Endothelial cell of umbilical vein (primary cell): ENCODE results near the gene ZC3H18. TPM values are rescaled to one million over a fixed set of nuclear protein-coding genes. Genes with fewer than 3 reads are reported as not detected.

Experiments
- BruUV-seq: library from RNA; stranded (reverse); fragments of 400-500 nt; replicated peaks from 2 replicates; lab custom pipeline; 2021; lab: Mats Ljungman, UMichigan
- CTCF ChIA-PET: fragments of 300-600, 350-600 bp; sonication (Branson Sonifier 250); formaldehyde crosslinking; loops from one replicate; lab custom pipeline; 2021; ENCODE audit warnings: antibody characterized with exemption, inconsistent platforms; lab: Charles Lee
- POLR2A ChIA-PET: fragments of 300-600, 350-600 bp; sonication (Branson Sonifier 250); formaldehyde crosslinking; loops from one replicate; lab custom pipeline; 2021; ENCODE audit warnings: antibody characterized with exemption, inconsistent platforms; lab: Charles Lee
- DNase-seq: peaks from one replicate; pipeline ENCODE4 v3.0.0-alpha.2; 2011; ENCODE audit warnings: low read depth, low spot score
- FAIRE-seq: peaks from 2 replicates; lab custom pipeline; 2011; peaks lifted over from hg19 to GRCh38; lab: Jason Lieb, UNC
- H2AFZ ChIP-seq: 2 replicates; pipeline ENCODE4 v1.6.0; 2012; ENCODE audit warnings: low read depth, low read length, control low read depth, inconsistent platforms
- H3K27ac ChIP-seq: 2 replicates; pipeline ENCODE4 v1.5.1; 2011; ENCODE audit warnings: low read depth, mild to moderate bottlenecking, control low read depth, low read length, moderate library complexity; ENCODE audit not compliant: insufficient read depth
- H3K27me3 ChIP-seq, 2 experiments: 2 replicates each; pipeline versions ENCODE4 v1.6.0 to v1.6.1; 2011; ENCODE audit warnings: low read length in 2 of 2, mixed read lengths in 1 of 2; ENCODE audit not compliant: control insufficient read depth in 2 of 2, insufficient read depth in 2 of 2
- H3K36me3 ChIP-seq, 2 experiments: 2 replicates in 1 of 2; 3 replicates in 1 of 2; pipeline ENCODE4 v1.5.1; 2011; ENCODE audit warnings: low read length in 2 of 2, mild to moderate bottlenecking in 1 of 2, moderate library complexity in 1 of 2; ENCODE audit not compliant: control insufficient read depth in 2 of 2, insufficient read depth in 2 of 2; ENCODE audit errors: extremely low read depth in 1 of 2
- H3K4me1 ChIP-seq: 3 replicates; pipeline ENCODE4 v1.5.1; 2011; ENCODE audit warnings: mild to moderate bottlenecking, low read length; ENCODE audit not compliant: control insufficient read depth, insufficient read depth; ENCODE audit errors: extremely low read depth
- H3K4me2 ChIP-seq: 2 replicates; pipeline ENCODE4 v1.6.1; 2011; ENCODE audit warnings: low read length, control low read depth, mixed read lengths; ENCODE audit not compliant: insufficient read depth
- H3K4me3 ChIP-seq, 3 experiments: fragments of 200-600 bp in 1 of 3; sonication (generic), shearing (Covaris generic) in 1 of 3; replicated peaks in 1 of 3; 2 replicates each; pipeline ENCODE4 v1.5.1; 2011 to 2016; ENCODE audit warnings: control low read depth in 3 of 3, low read length in 3 of 3, mild to moderate bottlenecking in 2 of 3, inconsistent platforms in 1 of 3, low read depth in 1 of 3, moderate library complexity in 1 of 3; ENCODE audit not compliant: insufficient read depth in 1 of 3
- H3K79me2 ChIP-seq: 2 replicates; pipeline ENCODE4 v1.6.0; 2012; ENCODE audit warnings: low read length, inconsistent platforms; ENCODE audit not compliant: control insufficient read depth, insufficient read depth
- H3K9ac ChIP-seq: replicated peaks from 2 replicates; pipeline ENCODE3; 2011; ENCODE audit warnings: low read length, control low read depth; ENCODE audit not compliant: insufficient read depth; ENCODE audit errors: extremely low read depth
- H3K9me1 ChIP-seq: replicated peaks from 3 replicates; pipeline ENCODE4 v1.6.0; 2011; ENCODE audit warnings: mild to moderate bottlenecking, low read length; ENCODE audit not compliant: control insufficient read depth, insufficient read depth; ENCODE audit errors: extremely low read depth
- H3K9me3 ChIP-seq: replicated peaks from 2 replicates; pipeline ENCODE4 v1.5.1; 2012; ENCODE audit warnings: low read length, inconsistent platforms; ENCODE audit not compliant: control insufficient read depth, insufficient read depth
- H4K20me1 ChIP-seq: replicated peaks from 2 replicates; pipeline ENCODE3; 2011; ENCODE audit warnings: mild to moderate bottlenecking, low read length; ENCODE audit not compliant: control insufficient read depth, insufficient read depth; ENCODE audit errors: extremely low read depth
- CTCF ChIP-seq, 2 donors: IDR thresholded peaks; 1 replicate in 1 of 2; 2 replicates in 1 of 2; pipeline ENCODE4 v1.5.1; 2011; ENCODE audit warnings: low read length in 2 of 2, mild to moderate bottlenecking in 2 of 2, moderate library complexity in 2 of 2, control low read depth in 1 of 2, inconsistent platforms in 1 of 2, low read depth in 1 of 2; ENCODE audit not compliant: insufficient read depth in 1 of 2; ENCODE audit errors: extremely low read depth in 1 of 2
- EZH2 ChIP-seq: IDR thresholded peaks from 2 replicates; pipeline ENCODE4 v1.6.1; 2012; ENCODE audit warnings: borderline replicate concordance, low read depth, mild to moderate bottlenecking, moderate library complexity, low read length, inconsistent platforms; ENCODE audit not compliant: severe bottlenecking
- FOS ChIP-seq: IDR thresholded peaks from 2 replicates; pipeline ENCODE4 v1.6.1; 2011; ENCODE audit warnings: mild to moderate bottlenecking, low read length, moderate library complexity, borderline replicate concordance; ENCODE audit not compliant: insufficient read depth
- GATA2 ChIP-seq: IDR thresholded peaks from 2 replicates; pipeline ENCODE4 v1.7.0; 2011; ENCODE audit warnings: low read depth, mild to moderate bottlenecking, moderate library complexity, mixed read lengths, low read length; ENCODE audit not compliant: insufficient read length, insufficient read depth
- JUN ChIP-seq: IDR thresholded peaks from 2 replicates; pipeline ENCODE4 v1.6.1; 2011; ENCODE audit warnings: borderline replicate concordance, low read depth; ENCODE audit not compliant: insufficient read length, insufficient read depth
- MAX ChIP-seq: IDR thresholded peaks from 2 replicates; pipeline ENCODE4 v1.6.1; 2011; ENCODE audit not compliant: insufficient read depth, insufficient read length
- MYC ChIP-seq: IDR thresholded peaks from one replicate; pipeline ENCODE4 v1.6.1; 2011; ENCODE audit warnings: mild to moderate bottlenecking, low read depth, low read length
- POLR2AphosphoS5 ChIP-seq: IDR thresholded peaks from 2 replicates; pipeline ENCODE4 v1.6.1; 2012; ENCODE audit warnings: low read depth, mild to moderate bottlenecking, control low read depth, low read length, moderate library complexity; ENCODE audit not compliant: insufficient read depth
- dilution Hi-C: fragments of 300-500 bp; cut with MboI; formaldehyde crosslinking; loops from one replicate; pipeline ENCODE4 v1.15.0; 2019; ENCODE audit warnings: low sequenced_read_pairs; ENCODE audit not compliant: extremely low pct_ligation_motif_present
- intact Hi-C: fragments of 100-400 bp; cut with micrococcal nuclease; formaldehyde crosslinking; loops from one replicate; pipeline ENCODE4 v1.10.0; 2022
- polyA plus RNA-seq, 4 experiments: library from polyadenylated mRNA; depleted of rRNA in 3 of 4; stranded (reverse) in 3 of 4; unstranded in 1 of 4; fragments of >200 nt; gene quantifications; 2 replicates each; pipeline versions ENCODE4 v1.2.1 to v1.2.3, GENCODE V29; 2011 to 2012; ENCODE audit warnings: missing spikeins in 1 of 4
- total RNA-seq: library from RNA; stranded (reverse); gene quantifications from 2 replicates; pipeline ENCODE4 v1.2.3, GENCODE V29; 2021

Gene ZC3H18
- total and polyA plus RNA-seq, 2 donors (not counting 3 experiments of a cell fraction or from before 2014, with no cell fraction given) = 12.1 to 52.8 TPM

GRCh38 chr16:88588148-88588547, 17.9 kb downstream of the ZC3H18 start:
- H3K4me1 ChIP-seq = no peaks in the 10 kb centered on the region
- dilution Hi-C loops (no loop called here), intact Hi-C loops (no loop called here)
- POLR2A ChIA-PET = no interaction called here
- CTCF ChIA-PET = no interaction called here
- no peak overlapping the region for H3K27ac ChIP-seq
- no TSS peak for BruUV-seq
- H3K9me3 ChIP-seq = no peaks in the 10 kb centered on the region
- H3K4me2 ChIP-seq = no peak overlapping the region
- no peak for DNase-seq
- no peak overlapping the region for H2AFZ ChIP-seq
- no peak for TF ChIP-seq JUN
- TF ChIP-seq POLR2AphosphoS5 = no peak
- no peak for TF ChIP-seq GATA2
- TF ChIP-seq FOS = no peak
- TF ChIP-seq EZH2 = no peak
- TF ChIP-seq CTCF (IDR thresholded peaks at IDR 0.05; ENCODE audit: extremely low read depth in 1 of 2, insufficient read depth in 1 of 2, low read depth in 1 of 2, low read length in 2 of 2) = no peak
- TF ChIP-seq MAX = no peak
- no peak for TF ChIP-seq MYC
- H3K27me3 ChIP-seq = no peaks in the 10 kb centered on the region
- no peak overlapping the region for H3K9ac ChIP-seq
- no peak for FAIRE-seq
- H3K36me3 ChIP-seq = peaks cover 3 to 28% of the 10 kb centered on the region in 2 experiments
- no peaks in the 10 kb centered on the region for H3K9me1 ChIP-seq
- peaks cover 27% of the 10 kb centered on the region for H3K79me2 ChIP-seq
- no peak overlapping the region for H3K4me3 ChIP-seq
- H4K20me1 ChIP-seq = no peaks in the 10 kb centered on the region
